GM12892 (cell line): ENCODE results near the gene ENDOU.

Experiments used
- POLR2A ChIP-seq: IDR thresholded peaks from 2 replicates; pipeline ENCODE4 v1.6.1; 2011; ENCODE audit warnings: low read depth, low read length, control low read depth
- POLR2AphosphoS5 ChIP-seq: IDR thresholded peaks from 2 replicates; pipeline ENCODE4 v1.6.1; 2011; ENCODE audit warnings: low read depth, low read length, control low read depth
- TAF1 ChIP-seq: IDR thresholded peaks from 2 replicates; pipeline ENCODE4 v1.6.1; 2011; ENCODE audit warnings: low read depth, mild to moderate bottlenecking, control low read depth, low read length, borderline replicate concordance

DNA sequence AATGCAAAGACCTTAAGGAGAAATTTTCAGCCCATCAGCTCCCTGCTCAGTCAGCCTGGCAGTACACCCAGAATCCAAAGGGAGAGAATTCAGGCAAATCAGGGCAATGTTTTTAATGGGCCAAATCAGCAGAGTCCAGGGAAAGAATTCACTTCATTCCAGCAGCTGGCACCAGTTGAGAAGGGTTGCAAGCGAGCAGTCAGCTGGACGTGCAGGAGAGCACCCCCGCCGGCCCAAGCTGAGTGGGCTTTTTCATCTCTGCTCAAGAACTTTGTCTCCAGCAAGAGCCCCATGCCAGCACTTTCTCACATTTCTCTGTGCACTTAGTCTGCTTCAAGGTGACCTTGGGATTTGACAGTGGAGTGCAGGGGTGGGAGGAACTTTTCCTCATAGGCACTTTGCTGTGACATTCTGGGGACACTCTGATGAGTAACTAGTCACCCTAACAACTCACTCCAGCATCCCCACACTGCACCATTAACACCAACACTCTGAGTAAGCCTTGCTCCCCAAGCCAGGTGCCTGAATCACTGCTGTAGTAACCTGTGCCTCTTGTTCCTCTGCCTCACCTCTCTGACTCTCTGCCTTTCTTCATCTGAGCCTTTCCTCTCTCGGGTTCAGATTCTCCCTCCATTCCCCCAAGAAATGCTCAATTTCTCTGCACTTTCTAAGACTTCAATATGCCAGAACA lies 2.2 kb downstream of the ENDOU start:
- no peak for TF ChIP-seq POLR2AphosphoS5
- TF ChIP-seq POLR2A, result no peak
- TF ChIP-seq TAF1, result no peak
